HEK293 (cell line): ENCODE results near the gene DCPS.

ENCODE experiments used
- GFI1B ChIP-seq: fragments of 450-650 bp; formaldehyde crosslinking; IDR thresholded peaks from 2 replicates; pipeline ENCODE4 v1.5.1; 2016; ENCODE audit warnings: missing biosample characterization, missing genetic modification characterization
- ZBTB1 ChIP-seq: fragments of 450-650 bp; formaldehyde crosslinking; IDR thresholded peaks from 2 replicates; pipeline ENCODE4 v1.5.1; 2016; ENCODE audit warnings: missing biosample characterization, missing genetic modification characterization
- ZNF121 ChIP-seq: fragments of 450-650 bp; formaldehyde crosslinking; IDR thresholded peaks from 2 replicates; pipeline ENCODE4 v1.5.1; 2016; ENCODE audit warnings: missing biosample characterization, missing genetic modification characterization
- ZNF157 ChIP-seq: fragments of 450-650 bp; formaldehyde crosslinking; IDR thresholded peaks from 2 replicates; pipeline ENCODE4 v1.5.1; 2016; ENCODE audit warnings: missing biosample characterization, missing genetic modification characterization
- ZNF214 ChIP-seq: fragments of 450-650 bp; formaldehyde crosslinking; IDR thresholded peaks from 2 replicates; pipeline ENCODE4 v1.5.1; 2017; ENCODE audit warnings: missing biosample characterization, mild to moderate bottlenecking, missing genetic modification characterization, borderline replicate concordance
- ZNF433 ChIP-seq: fragments of 450-650 bp; formaldehyde crosslinking; IDR thresholded peaks from 2 replicates; pipeline ENCODE4 v1.5.1; 2016; ENCODE audit warnings: missing biosample characterization, missing genetic modification characterization, low read depth
- TF ChIP-seq, protein P1 (sequence below): fragments of 450-650 bp; formaldehyde crosslinking; conservative IDR thresholded peaks from 2 replicates; pipeline ENCODE4 v1.5.1; 2016; ENCODE audit warnings: low read depth, missing biosample characterization, missing genetic modification characterization
- TF ChIP-seq, protein P2 (sequence below): fragments of 450-650 bp; formaldehyde crosslinking; IDR thresholded peaks from 2 replicates; pipeline ENCODE4 v1.5.1; 2016; ENCODE audit warnings: missing biosample characterization, missing genetic modification characterization
- TF ChIP-seq, protein P3 (sequence below): fragments of 450-650 bp; formaldehyde crosslinking; IDR thresholded peaks from 2 replicates; pipeline ENCODE4 v1.5.1; 2017; ENCODE audit warnings: missing biosample characterization, missing genetic modification characterization
- TF ChIP-seq, protein P4 (sequence below): fragments of 450-650 bp; formaldehyde crosslinking; IDR thresholded peaks from 2 replicates; pipeline ENCODE4 v1.5.1; 2016; ENCODE audit warnings: missing biosample characterization, missing genetic modification characterization

DNA sequence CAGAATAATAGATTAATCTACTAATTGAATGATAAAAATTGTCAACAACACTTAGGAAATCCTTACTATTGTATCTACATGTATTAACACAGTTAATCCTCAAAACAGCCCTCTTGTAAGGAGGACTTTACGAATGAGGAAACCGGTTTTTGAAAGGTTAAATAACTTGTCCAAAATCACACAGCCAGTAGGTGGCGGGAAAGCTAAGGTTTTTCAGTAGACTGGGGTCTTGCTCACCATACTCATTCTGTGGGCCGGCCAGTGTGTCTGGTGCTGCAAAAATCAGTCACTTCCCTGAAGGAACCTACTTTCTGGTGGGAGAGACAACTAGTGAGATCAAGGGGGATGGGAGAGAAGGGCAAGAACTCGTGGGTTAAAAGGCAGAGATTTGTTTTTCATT is 3.8 kb downstream of the DCPS start:
- TF ChIP-seq GFI1B (no peak), ZBTB1 (tag by site-specific recombination) (no peak), ZNF214 (tag by site-specific recombination) (no peak), ZNF157 (tag by site-specific recombination) (no peak), ZNF121 (tag by site-specific recombination) (no peak), ZNF433 (tag by site-specific recombination) (no peak)
- TF ChIP-seq, protein P1, sequence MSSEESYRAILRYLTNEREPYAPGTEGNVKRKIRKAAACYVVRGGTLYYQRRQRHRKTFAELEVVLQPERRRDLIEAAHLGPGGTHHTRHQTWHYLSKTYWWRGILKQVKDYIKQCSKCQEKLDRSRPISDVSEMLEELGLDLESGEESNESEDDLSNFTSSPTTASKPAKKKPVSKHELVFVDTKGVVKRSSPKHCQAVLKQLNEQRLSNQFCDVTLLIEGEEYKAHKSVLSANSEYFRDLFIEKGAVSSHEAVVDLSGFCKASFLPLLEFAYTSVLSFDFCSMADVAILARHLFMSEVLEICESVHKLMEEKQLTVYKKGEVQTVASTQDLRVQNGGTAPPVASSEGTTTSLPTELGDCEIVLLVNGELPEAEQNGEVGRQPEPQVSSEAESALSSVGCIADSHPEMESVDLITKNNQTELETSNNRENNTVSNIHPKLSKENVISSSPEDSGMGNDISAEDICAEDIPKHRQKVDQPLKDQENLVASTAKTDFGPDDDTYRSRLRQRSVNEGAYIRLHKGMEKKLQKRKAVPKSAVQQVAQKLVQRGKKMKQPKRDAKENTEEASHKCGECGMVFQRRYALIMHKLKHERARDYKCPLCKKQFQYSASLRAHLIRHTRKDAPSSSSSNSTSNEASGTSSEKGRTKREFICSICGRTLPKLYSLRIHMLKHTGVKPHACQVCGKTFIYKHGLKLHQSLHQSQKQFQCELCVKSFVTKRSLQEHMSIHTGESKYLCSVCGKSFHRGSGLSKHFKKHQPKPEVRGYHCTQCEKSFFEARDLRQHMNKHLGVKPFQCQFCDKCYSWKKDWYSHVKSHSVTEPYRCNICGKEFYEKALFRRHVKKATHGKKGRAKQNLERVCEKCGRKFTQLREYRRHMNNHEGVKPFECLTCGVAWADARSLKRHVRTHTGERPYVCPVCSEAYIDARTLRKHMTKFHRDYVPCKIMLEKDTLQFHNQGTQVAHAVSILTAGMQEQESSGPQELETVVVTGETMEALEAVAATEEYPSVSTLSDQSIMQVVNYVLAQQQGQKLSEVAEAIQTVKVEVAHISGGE (tag by site-specific recombination): no peak
- TF ChIP-seq, protein P2, sequence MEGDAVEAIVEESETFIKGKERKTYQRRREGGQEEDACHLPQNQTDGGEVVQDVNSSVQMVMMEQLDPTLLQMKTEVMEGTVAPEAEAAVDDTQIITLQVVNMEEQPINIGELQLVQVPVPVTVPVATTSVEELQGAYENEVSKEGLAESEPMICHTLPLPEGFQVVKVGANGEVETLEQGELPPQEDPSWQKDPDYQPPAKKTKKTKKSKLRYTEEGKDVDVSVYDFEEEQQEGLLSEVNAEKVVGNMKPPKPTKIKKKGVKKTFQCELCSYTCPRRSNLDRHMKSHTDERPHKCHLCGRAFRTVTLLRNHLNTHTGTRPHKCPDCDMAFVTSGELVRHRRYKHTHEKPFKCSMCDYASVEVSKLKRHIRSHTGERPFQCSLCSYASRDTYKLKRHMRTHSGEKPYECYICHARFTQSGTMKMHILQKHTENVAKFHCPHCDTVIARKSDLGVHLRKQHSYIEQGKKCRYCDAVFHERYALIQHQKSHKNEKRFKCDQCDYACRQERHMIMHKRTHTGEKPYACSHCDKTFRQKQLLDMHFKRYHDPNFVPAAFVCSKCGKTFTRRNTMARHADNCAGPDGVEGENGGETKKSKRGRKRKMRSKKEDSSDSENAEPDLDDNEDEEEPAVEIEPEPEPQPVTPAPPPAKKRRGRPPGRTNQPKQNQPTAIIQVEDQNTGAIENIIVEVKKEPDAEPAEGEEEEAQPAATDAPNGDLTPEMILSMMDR (tag by site-specific recombination): no peak
- TF ChIP-seq, protein P3, sequence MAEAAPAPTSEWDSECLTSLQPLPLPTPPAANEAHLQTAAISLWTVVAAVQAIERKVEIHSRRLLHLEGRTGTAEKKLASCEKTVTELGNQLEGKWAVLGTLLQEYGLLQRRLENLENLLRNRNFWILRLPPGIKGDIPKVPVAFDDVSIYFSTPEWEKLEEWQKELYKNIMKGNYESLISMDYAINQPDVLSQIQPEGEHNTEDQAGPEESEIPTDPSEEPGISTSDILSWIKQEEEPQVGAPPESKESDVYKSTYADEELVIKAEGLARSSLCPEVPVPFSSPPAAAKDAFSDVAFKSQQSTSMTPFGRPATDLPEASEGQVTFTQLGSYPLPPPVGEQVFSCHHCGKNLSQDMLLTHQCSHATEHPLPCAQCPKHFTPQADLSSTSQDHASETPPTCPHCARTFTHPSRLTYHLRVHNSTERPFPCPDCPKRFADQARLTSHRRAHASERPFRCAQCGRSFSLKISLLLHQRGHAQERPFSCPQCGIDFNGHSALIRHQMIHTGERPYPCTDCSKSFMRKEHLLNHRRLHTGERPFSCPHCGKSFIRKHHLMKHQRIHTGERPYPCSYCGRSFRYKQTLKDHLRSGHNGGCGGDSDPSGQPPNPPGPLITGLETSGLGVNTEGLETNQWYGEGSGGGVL (tag by site-specific recombination): no peak
- TF ChIP-seq, protein P4, sequence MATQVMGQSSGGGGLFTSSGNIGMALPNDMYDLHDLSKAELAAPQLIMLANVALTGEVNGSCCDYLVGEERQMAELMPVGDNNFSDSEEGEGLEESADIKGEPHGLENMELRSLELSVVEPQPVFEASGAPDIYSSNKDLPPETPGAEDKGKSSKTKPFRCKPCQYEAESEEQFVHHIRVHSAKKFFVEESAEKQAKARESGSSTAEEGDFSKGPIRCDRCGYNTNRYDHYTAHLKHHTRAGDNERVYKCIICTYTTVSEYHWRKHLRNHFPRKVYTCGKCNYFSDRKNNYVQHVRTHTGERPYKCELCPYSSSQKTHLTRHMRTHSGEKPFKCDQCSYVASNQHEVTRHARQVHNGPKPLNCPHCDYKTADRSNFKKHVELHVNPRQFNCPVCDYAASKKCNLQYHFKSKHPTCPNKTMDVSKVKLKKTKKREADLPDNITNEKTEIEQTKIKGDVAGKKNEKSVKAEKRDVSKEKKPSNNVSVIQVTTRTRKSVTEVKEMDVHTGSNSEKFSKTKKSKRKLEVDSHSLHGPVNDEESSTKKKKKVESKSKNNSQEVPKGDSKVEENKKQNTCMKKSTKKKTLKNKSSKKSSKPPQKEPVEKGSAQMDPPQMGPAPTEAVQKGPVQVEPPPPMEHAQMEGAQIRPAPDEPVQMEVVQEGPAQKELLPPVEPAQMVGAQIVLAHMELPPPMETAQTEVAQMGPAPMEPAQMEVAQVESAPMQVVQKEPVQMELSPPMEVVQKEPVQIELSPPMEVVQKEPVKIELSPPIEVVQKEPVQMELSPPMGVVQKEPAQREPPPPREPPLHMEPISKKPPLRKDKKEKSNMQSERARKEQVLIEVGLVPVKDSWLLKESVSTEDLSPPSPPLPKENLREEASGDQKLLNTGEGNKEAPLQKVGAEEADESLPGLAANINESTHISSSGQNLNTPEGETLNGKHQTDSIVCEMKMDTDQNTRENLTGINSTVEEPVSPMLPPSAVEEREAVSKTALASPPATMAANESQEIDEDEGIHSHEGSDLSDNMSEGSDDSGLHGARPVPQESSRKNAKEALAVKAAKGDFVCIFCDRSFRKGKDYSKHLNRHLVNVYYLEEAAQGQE (tag by site-specific recombination): no peak
